ENCODE data around the gene FXYD1.
A peak's percentile ranks its signal among the peaks of the same experiment; 100 is the strongest.
"Not testable (repeated sequence)": the region's sequence is repeated elsewhere in the genome, so short reads cannot be mapped to it uniquely, and the experiment has no call there.

The FXYD1 gene

GRCh38 chr19:35125749-35126623, 12.6 kb upstream of the FXYD1 start:
- no peak for DNase-seq

GRCh38 chr19:35126624-35126959, 12.0 kb upstream of the FXYD1 start:
- DNase-seq: no peak

- no peak for DNase-seq
These were observed 10.8 kb upstream of the FXYD1 start for GRCh38 chr19:35127871-35128270.

- no peak for DNase-seq
These were observed 10.1 kb upstream of the FXYD1 start for GRCh38 chr19:35128398-35129057.

- not testable (repeated sequence) for DNase-seq
These were observed 8.8 kb upstream of the FXYD1 start for GRCh38 chr19:35129724-35130274.

- no peak for DNase-seq
These were observed 7.6 kb upstream of the FXYD1 start for GRCh38 chr19:35130761-35131720.

GRCh38 chr19:35132254-35132653, 6.4 kb upstream of the FXYD1 start:
- no peak for DNase-seq

GRCh38 chr19:35133826-35134225, 4.8 kb upstream of the FXYD1 start:
- no peak for DNase-seq

GRCh38 chr19:35134601-35135242, 3.9 kb upstream of the FXYD1 start, which contains the start of gene LGI4:
LGI4 (minus strand) TSS chr19:35135059; CDS start chr19:35134680, 379 bp downstream.
- DNase-seq: no peak

- DNase-seq: peak; percentile 87
These were observed 3.2 kb upstream of the FXYD1 start for GRCh38 chr19:35135389-35135909.

- DNase-seq: no peak
These were observed 2.4 kb upstream of the FXYD1 start for GRCh38 chr19:35136231-35136630.

GRCh38 chr19:35136977-35137702, 1.5 kb upstream of the FXYD1 start:
- DNase-seq: no peak

GRCh38 chr19:35140207-35140961, 1.8 kb downstream of the FXYD1 start:
- no peak for DNase-seq

- peak; percentile 97 for DNase-seq
These were observed 2.6 kb downstream of the FXYD1 start for GRCh38 chr19:35140962-35141836.

GRCh38 chr19:35141837-35142605, 3.4 kb downstream of the FXYD1 start:
- peak; percentile 23 for DNase-seq

GRCh38 chr19:35142606-35143230, 4.1 kb downstream of the FXYD1 start:
- peak; percentile 45 for DNase-seq

GRCh38 chr19:35143231-35143715, 4.6 kb downstream of the FXYD1 start, which contains the start of gene FXYD7:
FXYD7 (plus strand) TSS chr19:35143255; CDS start chr19:35143334, 79 bp downstream.
- DNase-seq: no peak

GRCh38 chr19:35143818-35144217, 5.2 kb downstream of the FXYD1 start:
- no peak for DNase-seq
